Skeletal muscle tissue (tissue), 4 donors: ENCODE measurements around the gene ACTR3. TPM values are rescaled to one million over a fixed set of nuclear protein-coding genes. Genes with fewer than 3 reads are reported as not detected.

Experiments
- H3K27ac ChIP-seq: one replicate; pipeline ENCODE4 v1.7.0; 2013; ENCODE audit warnings: mild to moderate bottlenecking, low read depth, low read length, inconsistent platforms
- H3K27me3 ChIP-seq, 3 donors: one replicate each; pipeline ENCODE4 v1.7.0; 2013; ENCODE audit warnings: low read length in 3 of 3; ENCODE audit not compliant: control insufficient read depth in 3 of 3, insufficient read depth in 3 of 3
- H3K36me3 ChIP-seq, 3 donors: one replicate each; pipeline ENCODE4 v1.7.0; 2013; ENCODE audit warnings: low read length in 3 of 3; ENCODE audit not compliant: control insufficient read depth in 3 of 3, insufficient read depth in 3 of 3
- H3K4me1 ChIP-seq, 3 donors: one replicate each; pipeline ENCODE4 v1.7.0; 2013; ENCODE audit warnings: low read length in 3 of 3, mild to moderate bottlenecking in 3 of 3; ENCODE audit not compliant: control insufficient read depth in 3 of 3, insufficient read depth in 3 of 3
- H3K4me3 ChIP-seq, 3 donors: one replicate each; pipeline ENCODE4 v1.7.0; 2013; ENCODE audit warnings: low read length in 3 of 3
- H3K9ac ChIP-seq, 3 donors: one replicate each; pipeline ENCODE4 v1.7.0; 2013; ENCODE audit warnings: low read length in 3 of 3, mild to moderate bottlenecking in 3 of 3, moderate library complexity in 2 of 3, low read depth in 1 of 3
- H3K9me3 ChIP-seq, 3 donors: one replicate each; pipeline ENCODE4 v1.7.0; 2013; ENCODE audit warnings: low read length in 3 of 3; ENCODE audit not compliant: control insufficient read depth in 3 of 3
- total RNA-seq: library from RNA; depleted of rRNA; stranded (reverse); fragments of >200 nt; gene quantifications from one replicate; pipeline ENCODE4 v1.2.3, GENCODE V29; 2014
- donor health status: Osteomylitis.

ACTR3 gene
- total RNA-seq, 1 donor from 2014 or later: 40.7 TPM

GRCh38 chr2:113973810-113974209 is 83.9 kb downstream of the ACTR3 start:
- Histone ChIP-seq H3K4me3 (no peak overlapping the region), H3K27ac (no peak overlapping the region), H3K27me3 (no peaks in the 10 kb centered on the region), H3K9me3 (no peaks in the 10 kb centered on the region), H3K4me1 (no peaks in the 10 kb centered on the region), H3K36me3 (peaks cover 0 to 5% (median 3%) of the 10 kb centered on the region in 3 donors), H3K9ac (no peak overlapping the region)

DNA sequence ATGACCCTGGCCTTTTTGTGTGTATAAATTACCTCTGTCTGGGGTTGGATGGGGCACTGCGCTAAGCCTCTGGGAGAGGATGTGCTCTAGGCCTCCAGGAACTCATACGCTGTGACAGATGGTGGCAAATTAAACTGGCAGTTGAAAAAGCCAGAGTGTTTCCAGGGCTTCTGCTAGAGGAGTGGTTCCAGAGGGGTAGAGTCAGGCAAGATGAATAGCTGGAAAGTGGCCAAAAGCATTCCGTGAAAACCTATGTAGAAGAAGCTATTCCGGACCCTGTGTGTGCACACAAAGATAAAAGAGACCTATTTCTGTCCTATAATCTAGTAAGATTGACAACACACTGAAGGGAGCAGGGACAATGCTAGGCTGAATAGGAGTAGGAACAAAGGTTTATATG is 84.8 kb downstream of the ACTR3 start:
- Histone ChIP-seq H3K4me3 (no peak overlapping the region), H3K9me3 (peaks cover 0 to 2% (median 0%) of the 10 kb centered on the region in 3 donors), H3K27me3 (no peaks in the 10 kb centered on the region), H3K27ac (no peak overlapping the region), H3K9ac (no peak overlapping the region), H3K36me3 (peaks cover 0 to 5% (median 3%) of the 10 kb centered on the region in 3 donors), H3K4me1 (no peaks in the 10 kb centered on the region)

DNA sequence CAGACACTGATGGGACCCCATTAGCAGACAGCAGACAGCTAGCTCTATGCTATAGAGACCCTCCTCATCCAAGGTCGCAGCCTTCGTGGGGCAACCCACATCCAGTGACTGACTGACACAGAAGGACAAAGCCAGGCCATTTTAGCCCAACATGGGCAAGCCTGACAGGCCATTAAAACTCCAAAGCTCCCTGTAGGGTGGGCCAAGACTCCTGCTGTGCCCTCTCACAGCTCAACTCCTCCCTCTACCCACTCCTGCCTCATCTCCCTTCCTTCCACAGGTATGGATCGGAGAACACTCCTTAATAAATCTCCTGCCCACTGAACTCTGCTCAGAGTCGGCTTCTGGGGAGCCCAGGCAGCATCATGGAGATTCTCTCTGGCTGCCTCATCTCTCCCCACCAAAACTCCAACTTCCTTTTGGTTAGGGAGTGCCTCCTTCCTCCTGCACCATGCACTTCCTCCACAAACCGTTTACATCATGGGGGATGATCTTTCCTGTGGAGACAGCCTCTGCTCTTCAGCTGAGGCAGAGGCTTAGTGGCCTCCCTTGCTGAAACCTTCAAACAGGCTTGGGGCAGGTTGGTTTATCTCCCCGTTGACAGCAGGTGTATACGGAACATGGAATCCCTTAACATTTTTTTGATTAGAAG is 86.5 kb downstream of the ACTR3 start:
- H3K9ac ChIP-seq: no peak overlapping the region
- H3K27ac ChIP-seq: no peak overlapping the region
- peaks cover 0 to 5% (median 3%) of the 10 kb centered on the region in 3 donors for H3K36me3 ChIP-seq
- no peaks in the 10 kb centered on the region for H3K27me3 ChIP-seq
- no peaks in the 10 kb centered on the region for H3K4me1 ChIP-seq
- H3K9me3 ChIP-seq: peaks cover 0 to 2% (median 0%) of the 10 kb centered on the region in 3 donors
- no peak overlapping the region for H3K4me3 ChIP-seq

DNA sequence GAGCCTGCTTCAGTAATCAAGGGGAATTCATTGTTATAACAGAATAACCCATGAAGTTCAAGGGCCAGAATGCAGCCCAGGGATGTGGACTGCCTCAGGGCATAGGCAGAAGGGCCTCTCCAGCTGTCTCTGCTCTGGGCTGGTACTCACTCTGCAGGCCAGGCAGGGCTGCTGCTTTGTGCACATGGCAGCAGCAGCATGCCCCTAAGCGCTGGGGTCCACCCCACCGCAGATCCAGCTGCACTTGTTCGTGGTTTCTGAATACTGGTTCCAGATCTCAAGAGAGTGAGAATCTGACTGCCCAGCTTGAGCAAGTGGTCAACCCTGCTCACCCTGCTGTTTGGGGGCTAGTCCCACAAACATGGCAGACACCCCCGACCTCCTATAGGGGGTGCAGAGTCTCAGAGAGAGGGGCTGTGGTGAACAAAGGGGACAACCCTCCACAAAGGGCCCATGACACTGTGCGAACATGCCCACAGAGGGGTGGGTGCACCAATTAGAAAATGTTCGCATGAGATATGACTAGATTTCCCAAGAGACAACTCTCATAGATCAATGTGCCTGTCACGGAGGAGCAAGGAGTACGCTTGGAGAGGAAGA is 87.3 kb downstream of the ACTR3 start:
- no peaks in the 10 kb centered on the region for H3K27me3 ChIP-seq
- peaks cover 0 to 2% (median 0%) of the 10 kb centered on the region in 3 donors for H3K9me3 ChIP-seq
- H3K27ac ChIP-seq: no peak overlapping the region
- H3K4me1 ChIP-seq: no peaks in the 10 kb centered on the region
- H3K9ac ChIP-seq: no peak overlapping the region
- H3K36me3 ChIP-seq: peaks cover 0 to 5% (median 3%) of the 10 kb centered on the region in 3 donors
- H3K4me3 ChIP-seq: no peak overlapping the region

DNA sequence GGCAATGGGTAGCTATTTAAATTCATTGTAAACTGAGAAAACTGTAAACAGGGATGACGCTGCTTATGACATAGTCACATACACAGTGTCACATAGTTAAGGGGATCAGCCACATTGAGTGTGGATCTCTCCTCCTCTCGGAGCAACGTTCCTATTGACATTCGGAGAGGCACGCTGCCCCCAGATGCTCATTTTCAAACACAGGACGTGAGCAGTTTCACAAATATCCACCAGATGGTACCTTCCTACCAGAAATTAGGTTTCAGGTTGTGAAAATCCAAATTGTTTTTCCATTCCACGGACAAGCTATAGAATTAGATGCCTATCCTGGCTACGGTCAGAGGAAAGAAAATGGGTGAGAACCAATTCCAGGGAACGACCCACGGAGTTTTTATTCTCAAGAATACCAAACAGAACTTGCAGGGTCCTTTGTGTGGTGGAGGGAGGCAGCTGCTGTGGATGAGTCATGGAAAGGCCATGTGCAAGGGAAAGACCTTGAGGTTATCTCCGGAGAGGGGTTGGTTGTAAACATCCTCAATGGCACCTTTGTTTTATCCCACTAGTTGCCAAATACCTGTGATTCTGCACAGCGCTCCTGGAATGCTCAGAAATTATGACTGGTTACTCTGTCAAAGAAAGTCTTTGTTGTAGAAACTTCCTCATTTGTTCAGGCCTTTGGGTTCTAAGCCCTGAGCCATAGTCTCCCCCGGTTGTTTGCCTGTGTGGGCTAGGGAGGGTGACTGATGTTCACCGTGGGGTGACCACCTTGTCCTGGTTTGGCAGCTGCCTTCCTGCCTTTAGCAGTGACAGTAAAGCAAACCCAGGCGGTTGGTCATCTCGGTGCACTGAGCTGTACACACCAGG is 88.0 kb downstream of the ACTR3 start:
- Histone ChIP-seq H3K9ac (no peak overlapping the region), H3K4me1 (no peaks in the 10 kb centered on the region), H3K27ac (no peak overlapping the region)

GRCh38 chr2:113978524-113979190 is 88.8 kb downstream of the ACTR3 start:
- H3K9ac ChIP-seq: no peak overlapping the region

More for the DNA sequence above, 88.0 kb downstream of the ACTR3 start:
- Histone ChIP-seq H3K36me3 (peaks cover 0 to 5% (median 3%) of the 10 kb centered on the region in 3 donors), H3K4me3 (no peak overlapping the region), H3K27me3 (no peaks in the 10 kb centered on the region), H3K9me3 (peaks cover 0 to 2% (median 0%) of the 10 kb centered on the region in 3 donors)

GRCh38 chr2:113979191-113980128 is 89.6 kb downstream of the ACTR3 start:
- Histone ChIP-seq H3K27ac (no peak overlapping the region), H3K9me3 (peaks cover 0 to 2% (median 0%) of the 10 kb centered on the region in 3 donors), H3K36me3 (no peaks in the 10 kb centered on the region), H3K4me1 (no peaks in the 10 kb centered on the region), H3K9ac (no peak overlapping the region), H3K4me3 (no peak overlapping the region), H3K27me3 (no peaks in the 10 kb centered on the region)

More at GRCh38 chr2:113978524-113979190, 88.8 kb downstream of the ACTR3 start:
- Histone ChIP-seq H3K4me3 (no peak overlapping the region), H3K27me3 (no peaks in the 10 kb centered on the region), H3K36me3 (peaks cover 0 to 3% (median 2%) of the 10 kb centered on the region in 3 donors), H3K27ac (no peak overlapping the region), H3K9me3 (peaks cover 0 to 2% (median 0%) of the 10 kb centered on the region in 3 donors), H3K4me1 (no peaks in the 10 kb centered on the region)

GRCh38 chr2:113980946-113981345 is 91.1 kb downstream of the ACTR3 start:
- Histone ChIP-seq H3K9ac (no peak overlapping the region), H3K4me3 (no peak overlapping the region), H3K9me3 (peaks cover 0 to 2% (median 0%) of the 10 kb centered on the region in 3 donors), H3K27ac (no peak overlapping the region), H3K27me3 (no peaks in the 10 kb centered on the region), H3K36me3 (no peaks in the 10 kb centered on the region), H3K4me1 (no peaks in the 10 kb centered on the region)
